Islet precursor cell (in vitro differentiated cells): ENCODE results near the gene PIM1.
A peak's percentile ranks its signal among the peaks of the same experiment; 100 is the strongest.
"Not testable (repeated sequence)": the region's sequence is repeated elsewhere in the genome, so short reads cannot be mapped to it uniquely, and the experiment has no call there.

Experiments used
- DNase-seq: peaks from one replicate; pipeline ENCODE4 v3.0.0-alpha.2; 2018

The PIM1 gene

DNA sequence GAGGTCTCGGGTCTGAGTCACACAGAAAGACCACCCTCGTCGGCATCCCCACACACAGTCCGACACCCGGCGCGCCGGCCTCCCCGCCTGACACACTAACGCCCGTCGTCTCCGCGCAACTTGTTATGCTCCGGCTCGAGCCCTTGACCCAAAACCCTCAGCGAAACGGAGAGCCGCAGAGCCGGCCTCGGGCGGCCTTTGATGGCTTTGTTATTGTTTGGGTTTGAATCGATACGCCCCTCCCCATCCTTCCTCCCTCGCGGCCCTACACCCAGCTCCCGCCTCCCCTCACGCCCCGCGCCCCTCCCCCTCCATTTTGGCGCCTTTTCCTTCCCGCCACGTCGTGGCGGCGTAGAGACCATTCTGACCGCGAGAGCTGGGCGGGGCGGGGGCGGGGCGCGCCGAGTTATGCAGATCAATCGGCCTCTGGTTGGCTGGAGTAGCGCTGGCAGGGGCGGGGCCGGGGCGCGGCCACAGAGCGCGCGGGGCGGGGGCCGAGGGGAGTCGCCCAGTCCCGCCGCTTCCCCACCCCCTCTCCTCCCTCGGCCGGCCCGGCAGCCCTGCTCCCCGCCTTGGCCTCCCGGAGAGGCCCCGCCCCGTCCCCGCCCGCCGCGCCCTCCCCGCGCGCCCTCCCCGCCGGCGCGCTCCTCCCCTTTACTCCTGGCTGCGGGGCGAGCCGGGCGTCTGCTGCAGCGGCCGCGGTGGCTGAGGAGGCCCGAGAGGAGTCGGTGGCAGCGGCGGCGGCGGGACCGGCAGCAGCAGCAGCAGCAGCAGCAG is at the start of gene PIM1:
Gene PIM1, plus strand, starts transcription at position 657 of the 777 bp plus-strand sequence. CDS start 424 bp downstream, outside the sequence.
- DNase-seq = peak; percentile 99

DNA sequence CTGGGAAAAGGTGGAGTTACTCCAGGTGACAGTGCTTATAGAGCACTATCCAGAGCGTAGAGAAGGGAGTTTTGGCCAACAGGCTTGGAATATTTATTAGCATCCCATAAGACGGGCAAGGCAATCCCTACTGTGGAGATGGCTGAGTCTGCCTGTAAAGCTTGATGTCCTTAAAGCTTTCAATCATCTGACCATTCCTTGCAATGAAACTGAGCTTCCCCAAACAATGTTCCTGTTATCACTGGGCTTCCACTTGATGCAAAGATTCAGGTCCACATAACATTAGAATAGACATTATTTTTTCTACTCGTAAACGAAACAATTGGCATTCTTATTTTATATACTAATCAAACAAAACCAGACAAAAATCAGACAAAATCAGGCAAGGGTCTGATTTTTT is 48.4 kb upstream of the PIM1 start:
- DNase-seq = no peak

DNA sequence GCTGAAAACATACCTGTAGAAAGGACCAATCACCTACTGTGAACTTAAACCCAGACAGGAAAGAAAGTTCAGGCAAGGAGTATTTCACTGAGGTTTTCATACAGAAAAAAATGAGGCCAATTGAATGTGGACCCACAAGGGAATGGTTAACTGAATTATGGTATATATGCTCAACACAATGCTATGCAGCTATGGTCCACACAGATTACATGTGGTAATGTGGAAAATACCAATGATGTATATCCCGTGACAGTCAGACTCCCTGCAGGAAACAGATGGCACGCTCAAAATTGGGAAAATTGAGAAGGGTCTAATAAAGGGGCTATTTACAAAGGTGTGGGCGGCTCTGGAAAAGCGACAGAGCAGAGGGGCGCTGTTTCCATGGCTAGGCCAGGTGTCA is 47.1 kb upstream of the PIM1 start:
- DNase-seq = no peak

DNA sequence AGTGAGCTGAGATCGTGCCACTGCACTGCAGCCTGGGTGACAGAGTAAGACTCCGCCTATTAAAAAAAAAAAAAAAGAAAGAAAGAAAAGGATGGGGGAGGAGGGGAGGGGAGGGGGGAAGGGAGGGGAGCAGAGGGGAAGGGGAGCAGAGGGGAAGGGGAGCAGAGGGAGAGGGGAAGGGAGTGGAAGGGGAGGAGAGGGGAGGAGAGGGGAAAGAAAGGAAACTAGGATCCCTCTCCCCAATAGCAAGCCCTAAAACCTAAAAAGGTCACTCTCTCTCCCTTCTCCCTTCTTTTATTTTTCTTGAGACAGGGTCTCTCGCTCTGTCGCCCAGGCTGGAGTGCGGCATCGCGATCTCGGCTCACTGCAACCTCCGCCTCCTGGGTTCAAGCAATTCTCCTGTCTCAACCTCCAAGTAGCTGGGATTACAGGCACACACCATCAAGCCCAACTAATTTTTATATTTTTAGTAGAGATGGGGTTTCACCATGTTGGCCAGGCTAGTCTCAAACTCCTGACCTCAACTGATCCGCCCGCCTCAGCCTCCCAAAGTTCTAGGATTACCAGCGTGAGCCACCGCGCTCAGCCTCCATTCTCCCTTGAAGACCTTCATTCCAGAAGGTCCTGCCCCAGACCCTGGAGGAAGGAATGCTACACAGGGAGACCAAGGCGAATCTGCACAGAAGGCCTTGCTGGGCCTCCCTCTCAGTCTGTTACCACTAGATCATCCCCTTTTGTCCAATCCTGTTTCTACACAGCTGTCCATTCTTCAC is 45.8 kb upstream of the PIM1 start:
- DNase-seq = peak; percentile 74

DNA sequence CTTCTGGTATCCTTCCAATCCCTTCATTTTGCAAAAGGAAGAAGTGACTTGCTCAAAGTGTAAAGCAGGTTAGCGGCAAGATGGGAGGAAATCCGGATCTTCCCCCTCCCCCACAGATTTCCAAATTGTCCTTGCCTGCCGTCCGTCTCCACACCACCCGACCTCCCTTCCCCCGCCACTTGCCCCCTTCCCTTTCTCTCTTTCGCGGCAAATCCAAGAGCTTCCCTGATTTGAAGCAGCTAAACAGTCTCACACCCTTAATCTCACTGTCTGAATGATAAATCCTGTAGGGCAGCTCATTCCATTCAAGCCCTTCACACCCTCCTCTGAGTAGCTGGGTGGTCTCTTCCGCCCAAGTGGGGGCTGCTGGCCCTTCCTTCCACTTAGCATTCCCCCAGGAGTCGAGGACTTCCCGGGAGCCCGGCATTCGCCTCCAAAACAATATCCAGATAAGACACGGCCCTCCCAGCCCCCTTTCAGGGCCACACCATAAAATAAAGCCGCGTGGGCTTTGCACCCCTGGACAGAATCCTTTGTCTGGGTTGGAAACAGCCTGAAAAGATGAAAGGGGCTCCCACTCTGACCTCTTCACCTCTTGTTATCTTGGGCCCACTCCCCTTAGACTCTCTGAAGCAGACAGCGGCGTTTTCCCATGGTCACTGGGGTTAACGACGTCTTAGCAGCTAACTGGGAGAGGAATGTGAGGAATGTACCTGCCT is 44.0 kb upstream of the PIM1 start:
- peak; percentile 96 for DNase-seq

DNA sequence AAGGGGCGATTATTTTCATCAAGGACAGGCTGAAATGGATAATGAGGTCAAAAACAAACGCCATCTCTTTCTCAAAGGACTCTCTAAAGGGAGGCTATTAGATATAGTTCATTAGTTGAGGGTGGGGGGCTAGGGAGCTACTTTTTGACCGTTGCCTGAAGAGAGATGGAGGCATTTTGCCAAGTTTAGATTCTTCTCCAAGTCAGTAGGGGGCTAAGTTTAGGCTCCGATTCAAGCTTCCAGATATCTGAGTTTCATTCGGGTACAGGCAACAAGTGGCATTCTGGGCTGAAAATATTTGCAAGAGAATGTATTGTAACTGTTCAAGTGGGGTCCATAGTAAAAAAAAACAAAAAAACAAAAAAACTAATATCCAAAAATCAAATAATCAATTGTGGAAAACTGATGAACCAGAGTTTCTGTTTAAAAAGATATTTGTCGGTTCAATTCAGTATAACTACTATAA is 43.4 kb upstream of the PIM1 start:
- DNase-seq = no peak

DNA sequence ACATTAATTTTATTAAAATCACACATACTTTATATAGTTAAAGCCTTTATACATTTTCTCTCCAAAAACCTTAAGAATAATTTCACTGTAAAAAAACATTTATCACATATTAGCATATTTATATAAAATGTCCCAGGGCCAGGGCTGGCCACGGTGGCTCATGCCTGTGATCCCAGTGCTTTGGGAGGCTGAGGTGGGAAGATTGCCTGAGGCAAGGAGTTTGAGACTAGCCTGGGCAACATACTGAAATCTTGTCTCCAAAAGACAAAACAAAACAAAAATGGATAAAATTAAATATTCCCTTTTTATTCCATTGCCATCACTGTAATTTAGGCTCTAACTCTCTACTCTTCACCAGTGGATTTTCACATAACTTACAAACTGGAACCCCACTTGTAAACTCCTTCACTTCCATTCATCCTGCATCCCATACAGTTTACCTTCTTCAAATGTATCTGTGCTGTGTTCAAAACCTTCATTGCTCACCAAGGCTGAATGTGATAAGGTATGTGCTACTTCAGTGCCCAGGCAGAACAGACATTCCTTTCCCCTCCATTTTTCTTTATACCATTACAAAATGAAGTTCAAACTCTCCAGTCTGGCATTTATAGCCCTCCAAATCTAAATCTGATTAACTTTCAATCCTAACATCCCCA is 42.9 kb upstream of the PIM1 start:
- DNase-seq = peak; percentile 73

DNA sequence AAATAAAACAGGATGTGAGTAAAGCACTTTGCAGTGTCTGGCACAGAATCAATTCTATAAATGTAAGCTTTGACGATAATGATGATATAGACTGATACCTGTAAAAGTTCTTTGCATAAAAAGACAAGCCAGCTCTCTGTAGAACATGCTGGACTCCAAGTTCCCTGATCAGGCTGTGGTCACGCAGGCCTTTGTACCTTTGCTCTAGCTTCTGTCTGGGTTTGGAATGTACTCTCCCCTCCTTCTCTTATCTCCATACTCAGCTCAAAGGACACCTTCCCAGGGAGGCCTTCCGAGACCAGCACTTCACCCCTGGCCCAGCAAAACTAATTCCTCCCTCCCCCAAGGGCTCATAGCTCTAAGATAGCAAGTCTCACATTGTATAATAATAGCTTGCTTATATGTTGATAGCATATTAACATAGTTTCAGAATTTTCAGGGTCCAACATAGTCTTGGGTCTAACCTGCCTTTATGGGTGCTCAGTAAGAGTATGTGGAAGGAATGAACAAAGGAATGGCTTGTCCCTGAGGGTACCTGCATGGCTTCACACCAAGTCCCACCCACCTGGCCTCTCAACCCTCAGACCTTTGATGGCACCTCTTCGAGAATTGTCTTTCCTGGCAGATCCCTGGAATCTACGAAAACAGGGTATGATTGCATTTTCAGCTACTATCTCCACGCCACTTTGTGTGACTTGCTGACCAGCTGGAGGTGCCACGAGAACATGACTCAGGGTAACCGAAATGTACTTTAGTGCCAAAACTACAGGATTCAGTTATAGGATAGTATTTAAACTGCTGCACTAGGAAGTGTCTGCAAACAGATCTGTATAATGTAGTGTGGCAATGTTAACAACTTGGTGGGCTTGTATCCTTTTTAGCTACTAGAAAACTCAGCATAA is 41.7 kb upstream of the PIM1 start:
- peak; percentile 80 for DNase-seq

DNA sequence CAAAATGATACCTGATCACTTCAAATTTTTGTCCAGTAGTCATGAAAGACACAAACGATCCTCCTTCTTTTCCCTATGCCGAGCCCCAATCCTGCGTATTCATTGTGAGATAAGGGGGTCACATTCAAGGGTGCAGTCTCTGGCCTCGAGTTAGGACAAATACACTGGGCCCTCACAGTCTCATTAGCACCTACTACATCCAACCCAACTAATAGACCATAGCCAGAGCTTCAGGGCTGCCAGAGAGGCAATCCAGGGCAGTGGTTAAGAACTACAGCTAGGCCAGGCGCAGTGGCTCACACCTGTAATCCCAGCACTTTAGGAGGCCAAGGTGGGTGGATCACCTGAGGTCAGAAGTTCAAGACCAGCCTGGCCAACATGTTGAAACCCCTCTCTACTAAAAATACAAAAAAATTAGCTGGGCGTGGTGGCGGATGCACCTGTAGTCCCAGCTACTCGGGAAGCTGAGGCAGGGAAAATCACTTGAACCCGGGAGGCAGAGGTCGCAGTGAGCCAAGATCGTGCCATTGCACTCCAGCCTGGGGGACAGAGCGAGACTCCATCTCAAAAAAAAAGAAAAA is 41.0 kb upstream of the PIM1 start:
- DNase-seq = not testable (repeated sequence)

DNA sequence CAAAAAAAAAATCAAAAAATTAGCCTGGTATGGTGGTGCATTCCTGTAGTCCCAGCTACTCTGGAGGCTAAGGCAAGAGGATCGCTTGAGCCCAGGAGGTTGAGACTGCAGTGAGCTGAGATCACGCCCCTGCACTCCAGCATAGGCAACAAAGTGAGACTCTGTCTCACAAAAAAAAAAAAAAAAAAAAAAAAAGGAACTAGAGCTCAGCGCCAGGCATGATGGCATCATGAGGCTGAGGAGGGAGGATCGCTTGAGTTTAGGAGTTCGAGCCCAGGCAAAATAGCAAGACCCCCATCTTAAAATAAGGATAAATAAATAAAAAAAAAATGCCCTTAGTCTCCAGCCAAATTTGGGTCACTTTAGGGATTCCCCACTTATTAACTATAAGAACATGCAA is 40.4 kb upstream of the PIM1 start:
- no peak for DNase-seq

DNA sequence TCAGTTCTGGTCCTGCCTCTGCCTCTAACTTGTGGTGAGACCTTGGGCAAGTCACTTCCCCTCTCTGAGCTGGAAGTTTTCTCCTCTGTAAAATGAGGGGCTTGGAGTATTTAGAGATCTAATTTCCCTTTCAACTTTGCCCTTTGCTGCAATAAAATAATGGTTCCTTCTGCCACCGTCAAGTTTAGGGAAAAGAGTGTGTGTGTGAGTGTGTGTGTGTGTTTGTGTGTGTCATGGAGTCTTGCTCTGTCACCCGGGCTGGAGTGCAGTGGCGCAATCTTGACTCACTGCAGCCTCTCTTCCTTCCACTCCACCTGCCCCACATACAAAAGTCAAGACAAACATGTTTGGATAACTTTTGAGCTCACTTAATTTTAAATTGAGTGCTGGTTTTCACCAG is 39.2 kb upstream of the PIM1 start:
- no peak for DNase-seq

DNA sequence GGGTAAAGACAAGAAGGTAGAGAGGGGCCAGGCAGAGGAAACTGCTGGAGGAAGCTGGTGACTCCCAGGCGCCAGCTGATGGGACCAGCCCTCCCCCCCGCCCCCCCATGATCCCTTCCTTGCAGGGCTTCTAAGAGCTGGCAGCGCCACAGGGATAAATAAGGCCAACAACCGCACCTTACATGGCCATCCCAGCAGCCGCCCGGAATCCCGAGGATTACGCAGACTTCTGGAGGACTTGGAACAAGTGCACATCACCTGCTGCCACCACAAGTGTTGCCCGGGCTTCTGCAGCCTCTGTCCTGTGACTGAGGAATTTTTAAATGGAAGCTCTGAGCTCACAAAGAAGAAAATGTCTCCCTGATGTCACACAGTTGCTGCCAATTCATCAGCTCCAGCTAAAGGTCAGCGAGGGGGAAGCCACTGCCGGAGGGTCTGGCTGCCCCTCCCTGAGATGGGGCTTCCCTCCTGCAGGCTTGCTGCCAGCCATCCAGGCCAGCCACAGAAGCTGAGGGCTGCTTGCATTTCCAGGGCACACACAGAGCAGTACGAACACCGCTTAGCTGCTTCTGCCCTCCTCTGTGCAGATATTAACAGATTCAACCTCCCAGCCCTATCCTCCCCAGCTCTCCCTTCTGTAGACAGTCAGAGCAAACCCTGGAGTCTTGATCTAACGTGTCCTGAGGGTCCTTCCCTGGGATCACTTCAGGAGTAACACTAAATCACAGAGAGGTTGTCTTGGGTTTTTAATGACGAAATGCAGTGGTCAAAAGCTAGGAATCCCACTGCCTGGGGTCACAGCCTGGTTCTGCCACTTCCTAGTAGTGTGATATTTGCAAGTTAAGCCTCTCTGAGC is 38.6 kb upstream of the PIM1 start:
- DNase-seq = peak; percentile 79

DNA sequence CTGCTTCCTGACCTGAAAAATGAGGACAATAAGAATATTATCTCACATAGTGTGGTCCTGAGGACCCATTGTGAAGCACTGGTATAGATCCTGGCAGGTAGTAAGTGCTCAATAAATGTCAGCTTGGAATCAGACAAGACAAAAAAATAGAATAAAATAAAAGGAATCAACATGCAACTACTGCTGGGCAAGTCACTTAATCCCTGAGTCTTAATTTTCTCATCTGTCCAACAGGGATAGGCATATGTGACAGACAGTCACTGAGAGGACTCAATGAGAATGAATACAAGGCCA is 38.0 kb upstream of the PIM1 start:
- DNase-seq = no peak

DNA sequence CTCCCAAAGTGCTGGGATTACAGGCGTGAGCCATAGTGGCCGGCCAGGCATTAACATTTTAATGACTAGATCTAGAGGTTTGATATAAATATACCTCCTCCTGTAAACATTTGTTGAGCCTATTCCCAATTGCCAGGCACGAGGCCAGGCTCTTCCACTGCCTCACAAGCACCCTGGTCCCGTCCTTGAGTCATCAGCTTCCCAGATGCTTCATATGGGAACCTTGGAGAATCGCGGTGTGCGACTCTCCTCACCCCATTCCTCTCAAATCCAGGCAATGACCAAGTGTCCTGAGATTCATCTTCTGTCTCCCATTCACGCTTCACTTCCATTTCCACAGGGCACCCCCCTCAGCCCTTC is 35.9 kb upstream of the PIM1 start:
- peak; percentile 66 for DNase-seq

DNA sequence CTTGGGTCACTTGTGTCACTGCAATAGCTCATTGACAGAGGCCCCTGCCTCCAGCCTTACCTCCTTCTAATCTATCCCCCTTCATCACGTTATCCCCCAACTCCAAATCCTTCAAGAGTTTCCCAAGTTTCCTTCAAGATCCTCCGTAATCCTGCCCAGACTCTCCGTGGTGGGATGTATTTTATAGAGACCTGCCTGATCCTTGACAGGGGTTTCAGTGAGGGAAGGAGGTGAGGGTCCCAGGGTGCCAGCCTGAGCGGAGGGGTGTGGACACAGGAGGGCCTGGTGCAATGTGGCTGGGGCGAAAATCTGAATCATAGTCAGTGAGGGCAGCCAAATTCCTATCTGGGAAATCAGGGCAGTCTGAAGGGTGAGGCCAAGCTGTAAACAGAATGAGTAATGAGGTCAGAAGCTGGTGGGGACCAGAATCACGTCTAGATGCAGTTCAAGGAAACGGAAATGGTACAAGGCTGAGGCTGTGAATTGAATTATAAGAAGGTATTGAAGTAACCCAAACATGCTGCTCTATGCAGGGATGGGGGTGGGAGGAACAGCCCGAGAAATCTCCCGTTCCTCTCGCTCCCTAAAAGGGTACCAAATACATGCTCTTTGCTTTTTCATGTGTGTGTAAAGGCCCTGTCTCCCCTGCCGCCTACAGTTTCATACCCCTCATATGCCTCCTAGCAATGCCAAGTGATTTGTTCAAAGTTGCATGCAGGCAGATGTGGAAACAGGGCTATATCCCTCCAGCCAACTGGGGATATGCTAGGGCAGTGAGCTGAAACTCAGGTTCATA is 35.4 kb upstream of the PIM1 start:
- DNase-seq = peak; percentile 84

DNA sequence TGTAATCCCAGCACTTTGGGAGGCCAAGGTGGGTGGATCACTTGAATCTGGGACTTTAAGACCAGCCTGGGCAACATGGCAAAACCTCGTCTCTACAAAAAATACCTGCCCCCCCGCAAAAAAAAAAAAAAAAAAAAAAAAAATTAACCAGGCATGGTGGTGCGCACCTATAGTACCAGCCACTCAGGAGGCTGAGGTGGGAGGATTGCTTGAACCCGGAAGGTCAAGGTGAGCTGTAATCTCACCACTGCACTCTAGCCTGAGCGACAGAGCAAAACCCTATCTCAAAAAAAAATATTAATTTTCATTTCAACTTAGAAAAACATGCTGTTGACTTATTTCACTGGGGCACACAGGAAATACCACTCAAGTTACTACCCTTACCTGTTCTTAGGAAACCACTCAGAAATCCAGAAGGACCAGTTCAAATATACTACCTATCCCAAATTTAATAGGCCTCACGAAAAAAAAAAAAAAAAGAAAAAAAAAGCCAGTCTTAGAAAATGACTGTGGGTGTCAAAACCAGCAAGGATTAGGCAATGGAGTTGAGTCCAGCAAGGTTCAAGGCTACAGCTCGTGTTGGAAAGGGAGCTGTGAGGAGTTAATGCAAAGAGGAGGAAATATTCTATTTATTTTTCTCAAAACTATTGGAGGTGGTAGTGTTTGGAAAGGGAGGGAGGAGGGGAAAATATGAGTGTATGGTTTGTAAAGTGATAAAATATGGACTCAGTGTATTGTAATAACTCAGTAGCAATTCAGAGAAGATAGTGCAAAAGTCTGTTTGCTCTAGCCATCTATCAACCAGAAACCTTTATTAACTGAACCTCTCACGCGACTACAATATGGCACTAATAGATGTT is 33.9 kb upstream of the PIM1 start:
- no peak for DNase-seq

DNA sequence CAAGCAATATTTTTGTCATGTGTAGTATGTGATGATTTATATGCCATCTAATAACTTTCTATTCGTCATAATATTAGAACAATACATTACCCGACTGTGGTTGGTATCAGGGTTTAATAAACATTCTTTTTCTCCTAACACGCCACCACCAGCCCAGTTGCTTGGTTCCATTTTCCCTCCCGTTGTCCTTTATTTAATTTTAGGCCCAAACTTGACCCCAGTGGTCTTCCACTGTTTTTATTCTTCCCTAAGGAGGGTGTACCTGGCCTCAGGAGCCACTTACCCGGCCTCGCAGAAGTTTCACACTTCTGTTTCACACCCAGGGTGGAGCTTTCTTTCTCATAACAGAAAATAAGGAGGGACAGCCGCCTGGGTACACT is 33.1 kb upstream of the PIM1 start:
- DNase-seq = no peak

DNA sequence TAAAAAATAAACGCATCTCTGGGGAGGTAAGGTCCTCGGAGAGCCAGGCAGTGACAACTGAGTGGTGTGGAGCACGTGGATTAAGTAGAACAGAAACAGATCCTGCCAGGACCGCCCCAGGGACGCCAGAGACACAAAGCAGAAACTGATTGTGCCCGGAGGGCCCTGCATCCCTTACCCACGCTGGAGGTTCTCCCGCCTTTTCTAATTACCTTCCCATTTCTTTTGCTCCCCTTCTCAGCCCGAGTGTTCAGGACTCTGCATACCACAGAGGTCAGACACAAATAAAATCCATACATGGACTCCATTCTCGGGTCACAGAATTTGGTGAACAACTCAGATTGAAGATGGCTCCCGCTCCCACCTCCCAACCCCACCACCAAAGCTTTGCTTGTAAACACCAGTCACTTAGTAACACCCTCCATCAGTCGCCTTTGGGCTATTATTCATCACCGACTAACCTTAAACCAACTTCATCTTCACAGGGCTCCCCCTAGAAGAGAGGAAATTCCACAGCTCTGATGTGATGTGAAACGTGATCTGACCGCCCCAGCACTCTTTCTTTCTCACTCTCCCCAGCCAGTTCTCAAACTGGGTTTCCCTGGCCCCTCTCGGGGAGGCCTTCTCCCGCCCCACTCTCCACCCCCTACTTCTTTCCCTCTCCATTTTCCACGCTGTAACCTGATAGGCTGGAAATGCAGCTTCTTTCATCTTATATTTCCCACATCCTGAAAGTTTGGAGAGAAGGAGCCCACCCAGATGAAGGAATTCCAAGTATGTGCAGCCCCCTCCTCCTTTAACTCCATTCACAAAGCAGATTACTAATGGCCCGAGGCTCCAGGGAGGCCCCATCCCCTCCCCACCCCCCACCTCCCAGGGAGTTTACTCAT is 32.5 kb upstream of the PIM1 start:
- peak; percentile 97 for DNase-seq
